Tibial artery (tissue), 4 donors: ENCODE data around the gene NINJ2.
A peak's percentile ranks its signal among the peaks of the same experiment; 100 is the strongest.

Source experiments
- DNase-seq, 2 donors: peaks; one replicate each; pipeline ENCODE4 v3.0.0-alpha.2; 2019
- H3K27ac ChIP-seq, 2 donors: fragments of 200-600 bp; sonication (generic) in 1 of 2; 1 replicate in 1 of 2; 2 replicates in 1 of 2; pipeline ENCODE4 v1.5.1; 2018 to 2019; ENCODE audit warnings: mild to moderate bottlenecking in 1 of 2
- H3K27me3 ChIP-seq, 2 donors: fragments of 200-600 bp; sonication (generic) in 1 of 2; one replicate each; pipeline versions ENCODE4 v1.5.1 to v1.6.0; 2016 to 2019
- H3K36me3 ChIP-seq, 3 donors: fragments of 200-600 bp; sonication (generic) in 2 of 3; one replicate each; pipeline ENCODE4 v1.5.1; 2016 to 2019; ENCODE audit warnings: mild to moderate bottlenecking in 2 of 3
- H3K4me1 ChIP-seq, 4 donors: fragments of 200-600 bp; sonication (generic) in 2 of 4; 1 replicate in 3 of 4; 2 replicates in 1 of 4; pipeline ENCODE4 v1.5.1; 2016 to 2019
- H3K4me3 ChIP-seq, 2 donors: fragments of 200-600 bp; sonication (generic) in 1 of 2; 1 replicate in 1 of 2; 2 replicates in 1 of 2; pipeline ENCODE4 v1.5.1; 2018 to 2019; ENCODE audit warnings: mild to moderate bottlenecking in 2 of 2
- H3K9me3 ChIP-seq, 3 donors: fragments of 200-600 bp; sonication (generic) in 1 of 3; one replicate each; pipeline ENCODE4 v1.5.1; 2016 to 2019
- intact Hi-C: fragments of 100-400 bp; cut with DNase I; formaldehyde crosslinking; loops from one replicate; pipeline ENCODE4 v1.15.0; 2023; ENCODE audit warnings: low total_unique reads
- TF ChIP-seq, protein P1 (sequence below), 2 experiments: fragments of 200-600 bp in 1 of 2; fragments of 450-650 bp in 1 of 2; IDR thresholded peaks; one replicate each; pipeline ENCODE4 v1.5.1; 2017 to 2019; ENCODE audit warnings: antibody characterized with exemption in 2 of 2, mild to moderate bottlenecking in 1 of 2, moderate library complexity in 1 of 2

The NINJ2 gene

DNA sequence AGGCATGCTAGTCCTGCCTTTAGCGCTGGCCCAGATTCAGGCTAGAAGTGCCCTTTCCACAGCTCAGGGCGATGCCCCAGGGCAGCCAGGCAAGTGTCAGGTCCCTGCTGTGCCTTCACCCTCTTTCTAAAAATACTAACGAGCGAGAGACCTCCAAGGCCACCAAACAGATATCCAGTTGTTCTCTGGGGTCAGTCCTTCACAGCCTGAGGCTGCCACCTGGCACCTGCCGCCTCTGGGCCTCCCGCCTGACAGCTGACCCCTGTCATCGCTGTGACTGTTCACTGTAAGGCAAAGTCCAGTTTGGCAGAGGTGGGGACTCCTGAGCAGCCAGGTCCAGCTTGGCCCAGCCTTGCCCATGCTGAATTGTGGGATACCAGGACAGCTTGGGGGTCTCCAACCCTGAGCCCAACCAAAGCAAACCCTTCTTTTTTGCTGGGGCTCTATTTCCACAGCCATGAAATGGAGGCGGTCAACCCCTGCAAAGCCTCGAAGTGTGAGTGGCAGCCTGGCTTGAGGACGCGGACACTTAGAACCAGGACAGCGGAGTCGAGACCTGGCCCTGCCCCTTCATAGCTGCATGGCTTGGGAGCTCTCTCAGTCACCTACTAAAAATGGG lies 79.9 kb downstream of the NINJ2 start:
- intact Hi-C loops: loop anchor here (10.0 kb wide), 1 partner anchor 511 kb away; no protein-coding TSS in a partner anchor
- H3K4me3 ChIP-seq: no peak overlapping the region
- no peaks in the 10 kb centered on the region for H3K4me1 ChIP-seq
- H3K27me3 ChIP-seq: no peaks in the 10 kb centered on the region
- H3K9me3 ChIP-seq: no peaks in the 10 kb centered on the region
- H3K27ac ChIP-seq: no peak overlapping the region
- DNase-seq: no peak
- H3K36me3 ChIP-seq: no peaks in the 10 kb centered on the region
- TF ChIP-seq, protein P1, sequence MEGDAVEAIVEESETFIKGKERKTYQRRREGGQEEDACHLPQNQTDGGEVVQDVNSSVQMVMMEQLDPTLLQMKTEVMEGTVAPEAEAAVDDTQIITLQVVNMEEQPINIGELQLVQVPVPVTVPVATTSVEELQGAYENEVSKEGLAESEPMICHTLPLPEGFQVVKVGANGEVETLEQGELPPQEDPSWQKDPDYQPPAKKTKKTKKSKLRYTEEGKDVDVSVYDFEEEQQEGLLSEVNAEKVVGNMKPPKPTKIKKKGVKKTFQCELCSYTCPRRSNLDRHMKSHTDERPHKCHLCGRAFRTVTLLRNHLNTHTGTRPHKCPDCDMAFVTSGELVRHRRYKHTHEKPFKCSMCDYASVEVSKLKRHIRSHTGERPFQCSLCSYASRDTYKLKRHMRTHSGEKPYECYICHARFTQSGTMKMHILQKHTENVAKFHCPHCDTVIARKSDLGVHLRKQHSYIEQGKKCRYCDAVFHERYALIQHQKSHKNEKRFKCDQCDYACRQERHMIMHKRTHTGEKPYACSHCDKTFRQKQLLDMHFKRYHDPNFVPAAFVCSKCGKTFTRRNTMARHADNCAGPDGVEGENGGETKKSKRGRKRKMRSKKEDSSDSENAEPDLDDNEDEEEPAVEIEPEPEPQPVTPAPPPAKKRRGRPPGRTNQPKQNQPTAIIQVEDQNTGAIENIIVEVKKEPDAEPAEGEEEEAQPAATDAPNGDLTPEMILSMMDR (IDR thresholded peaks at IDR 0.05): no peak

DNA sequence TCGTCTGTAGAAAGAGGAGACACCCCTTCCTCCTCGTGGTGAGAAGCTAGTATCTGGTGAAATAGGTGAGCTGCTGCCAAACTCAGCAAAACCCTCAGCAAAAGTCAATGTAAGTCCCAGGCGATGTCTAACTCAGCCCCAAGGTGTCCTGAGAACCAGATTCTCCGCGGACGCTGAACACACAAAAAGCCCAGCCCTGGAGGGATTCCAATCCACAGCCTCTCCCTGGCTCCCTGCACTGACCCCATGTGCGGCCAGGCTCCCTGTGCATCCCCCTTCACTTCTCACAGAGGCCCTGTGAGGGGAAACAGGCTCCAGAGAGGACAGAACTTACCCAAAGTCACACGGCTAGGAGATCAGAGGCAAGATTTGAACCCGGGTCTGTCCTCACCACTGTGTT lies 81.5 kb downstream of the NINJ2 start:
- Histone ChIP-seq H3K4me3 (no peak overlapping the region), H3K27ac (no peak overlapping the region), H3K4me1 (peaks cover 0 to 1% (median under 1%) of the 10 kb centered on the region in 4 donors), H3K36me3 (no peaks in the 10 kb centered on the region), H3K27me3 (no peaks in the 10 kb centered on the region), H3K9me3 (no peaks in the 10 kb centered on the region)
- peak in 1 of 2 donors; percentile 51 for DNase-seq
- intact Hi-C loops: loop anchor here (10.0 kb wide), 1 partner anchor 513 kb away; no protein-coding TSS in a partner anchor
- TF ChIP-seq, protein P1 (IDR thresholded peaks at IDR 0.05): no peak

DNA sequence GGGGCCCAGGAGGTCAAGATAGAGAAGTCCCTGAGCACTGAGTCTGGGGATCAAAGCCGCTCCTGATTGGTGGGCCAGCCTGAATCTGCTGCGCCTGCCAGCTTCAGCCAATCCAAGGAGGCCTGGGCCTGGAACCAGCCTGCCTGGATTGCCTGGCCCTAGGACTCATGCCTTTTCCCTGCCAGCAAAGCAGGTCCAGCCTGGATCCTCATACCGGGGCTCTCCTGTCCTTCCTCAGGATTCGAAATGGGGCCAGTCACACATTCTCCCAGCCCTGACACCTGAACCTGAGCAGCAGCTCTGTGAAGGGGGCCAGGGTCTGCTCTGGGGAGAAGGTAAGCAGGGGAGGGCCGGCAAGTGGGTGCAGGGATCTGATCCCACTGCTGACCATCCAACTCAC lies 81.9 kb downstream of the NINJ2 start:
- Histone ChIP-seq H3K27me3 (no peaks in the 10 kb centered on the region), H3K27ac (no peak overlapping the region), H3K4me1 (peaks cover 0 to 6% (median 4%) of the 10 kb centered on the region in 4 donors), H3K4me3 (no peak overlapping the region), H3K36me3 (no peaks in the 10 kb centered on the region), H3K9me3 (no peaks in the 10 kb centered on the region)
- no peak for DNase-seq
- TF ChIP-seq, protein P1 (IDR thresholded peaks at IDR 0.05): no peak
- intact Hi-C loops: loop anchor here (10.0 kb wide), 1 partner anchor 513 kb away; no protein-coding TSS in a partner anchor

DNA sequence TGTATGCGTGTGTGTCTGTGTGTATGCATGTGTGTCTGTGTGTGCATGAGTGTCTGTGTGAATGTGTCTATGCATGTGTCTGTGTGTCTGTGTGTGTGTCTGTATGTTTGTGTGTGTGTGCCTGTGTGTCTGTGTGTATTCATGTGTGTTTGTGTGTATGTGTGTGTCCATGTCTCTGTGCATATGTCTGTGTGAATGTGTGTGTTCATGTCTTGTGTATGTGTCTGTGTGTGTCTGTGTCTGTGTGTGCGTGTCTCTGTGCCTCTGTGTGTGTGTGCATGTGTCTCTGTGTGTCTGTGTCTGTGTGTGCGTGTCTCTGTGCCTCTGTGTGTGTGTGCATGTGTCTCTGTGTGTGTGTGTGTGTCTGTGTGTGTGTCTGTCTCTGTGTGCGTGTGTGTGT lies 82.4 kb downstream of the NINJ2 start:
- no peak for DNase-seq
- intact Hi-C loops: loop anchor here (10.0 kb wide), 1 partner anchor 514 kb away; no protein-coding TSS in a partner anchor
- TF ChIP-seq, protein P1 (IDR thresholded peaks at IDR 0.05): no peak
- no peak overlapping the region for H3K27ac ChIP-seq
- H3K4me1 ChIP-seq: peaks cover 0 to 11% (median 8%) of the 10 kb centered on the region in 4 donors
- H3K36me3 ChIP-seq: no peaks in the 10 kb centered on the region
- no peaks in the 10 kb centered on the region for H3K9me3 ChIP-seq
- H3K27me3 ChIP-seq: no peaks in the 10 kb centered on the region
- no peak overlapping the region for H3K4me3 ChIP-seq

DNA sequence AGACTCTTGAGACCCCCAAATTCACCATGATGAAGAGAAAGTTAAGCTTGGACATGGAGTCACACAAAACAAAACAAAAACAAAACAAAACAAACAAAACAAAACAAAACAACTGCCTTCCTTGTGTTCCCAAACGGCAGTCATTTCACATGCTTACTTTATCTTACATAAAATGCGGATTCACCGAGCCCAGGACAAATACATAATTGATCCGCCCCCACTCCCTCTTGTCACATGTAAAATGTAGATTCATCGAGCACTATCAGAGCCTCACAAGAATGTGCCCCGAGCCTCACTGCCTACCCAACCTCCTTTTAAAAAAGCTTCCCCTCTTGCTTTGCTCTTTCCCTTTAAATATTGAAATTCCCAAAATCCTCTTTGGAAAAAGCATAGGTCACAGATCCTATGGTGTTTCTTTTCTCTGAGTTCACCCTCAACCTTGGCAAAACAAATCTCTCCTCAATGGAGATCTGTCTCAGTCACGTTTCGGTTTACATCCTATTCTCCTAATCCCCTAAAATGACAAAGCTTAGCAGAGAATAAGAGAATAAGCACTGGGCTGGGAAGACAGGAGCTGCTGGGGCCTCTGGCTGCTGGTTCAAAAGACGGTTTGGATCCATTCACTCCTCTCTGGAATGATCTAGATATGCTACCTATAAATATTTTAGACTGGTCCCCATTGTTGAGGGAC lies 83.7 kb downstream of the NINJ2 start:
- Histone ChIP-seq H3K9me3 (no peaks in the 10 kb centered on the region), H3K27ac (no peak overlapping the region), H3K4me1 (peaks cover 0 to 21% (median 17%) of the 10 kb centered on the region in 4 donors), H3K4me3 (no peak overlapping the region), H3K27me3 (no peaks in the 10 kb centered on the region), H3K36me3 (no peaks in the 10 kb centered on the region)
- TF ChIP-seq, protein P1 (IDR thresholded peaks at IDR 0.05): no peak
- intact Hi-C loops: loop anchor here (5.0 to 10.0 kb wide), 2 partner anchors 233 to 515 kb away; no protein-coding TSS in a partner anchor
- DNase-seq: no peak
